Stimulated activated CD4-positive, alpha-beta T cell treated with anti-CD3 and anti-CD28 coated beads, TNF-alpha, amount 100 ng/mL, for 1 hour (primary cell): Measurements from ENCODE around the gene RIPK3.

Source experiments
- DNase-seq, 3 donors: peaks; one replicate each; pipeline ENCODE4 v3.0.0-alpha.2; 2020; ENCODE audit warnings: low read depth in 3 of 3, low spot score in 1 of 3

Gene RIPK3

DNA sequence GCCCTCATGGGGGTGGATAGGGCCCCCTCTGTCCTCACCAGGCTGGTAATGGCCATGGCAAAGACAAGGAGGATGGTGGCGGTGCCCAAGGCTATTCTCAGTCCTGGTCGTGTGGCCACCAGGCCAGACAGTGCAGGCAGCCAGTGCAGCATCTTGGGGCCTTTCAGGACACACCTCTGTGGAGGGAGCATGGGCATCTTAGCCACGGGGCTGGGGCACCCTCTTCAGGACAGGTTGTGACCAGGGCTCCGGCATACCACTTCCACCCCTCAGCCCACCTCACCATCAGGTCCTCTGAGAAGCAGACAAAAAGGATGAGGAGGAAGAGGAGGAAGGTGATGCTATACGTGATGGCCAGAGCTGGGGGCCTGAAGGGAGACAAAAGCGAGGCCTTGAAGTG, 15.8 kb downstream of the RIPK3 start:
- DNase-seq: no peak

DNA sequence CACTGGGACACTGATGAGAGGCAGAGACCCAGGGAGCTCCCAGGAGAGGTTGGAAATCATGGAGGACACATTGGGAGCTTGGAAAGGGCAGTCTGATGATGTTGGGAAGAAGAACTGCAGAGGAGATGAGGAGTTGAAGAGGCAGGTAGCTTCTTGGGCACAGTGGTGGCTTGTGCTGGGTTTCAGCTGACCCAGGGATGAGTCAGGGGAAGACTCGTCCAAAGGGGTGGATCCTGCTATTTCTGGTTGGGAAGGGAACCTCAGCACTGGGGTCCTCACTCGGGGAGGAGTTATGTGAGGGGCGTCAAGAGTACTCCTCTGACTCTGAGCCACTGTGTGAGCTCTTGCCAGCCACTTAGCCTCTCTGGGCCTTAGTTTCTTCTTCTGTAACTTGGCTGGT, 16.4 kb downstream of the RIPK3 start:
- no peak for DNase-seq

DNA sequence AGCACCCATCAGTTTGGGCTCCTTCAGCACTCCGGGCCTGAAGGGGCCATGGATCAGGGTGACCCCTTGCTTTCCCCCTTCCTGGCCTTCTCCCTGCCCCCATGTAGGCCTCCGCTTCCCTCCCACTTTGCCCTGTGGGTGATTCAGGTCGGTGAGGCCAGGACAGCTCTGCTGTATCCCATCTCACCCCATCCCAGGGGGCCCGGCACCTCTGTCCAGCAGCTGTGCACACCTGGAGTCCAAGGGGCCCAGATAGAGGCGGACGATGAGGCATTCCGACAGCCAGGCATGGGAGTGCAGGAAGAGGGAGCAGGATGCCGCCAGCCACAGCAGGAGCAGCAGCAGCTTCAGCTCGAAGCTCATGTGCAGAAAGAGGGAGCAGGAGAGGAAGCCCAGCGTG, 17.1 kb downstream of the RIPK3 start:
- DNase-seq: no peak

DNA sequence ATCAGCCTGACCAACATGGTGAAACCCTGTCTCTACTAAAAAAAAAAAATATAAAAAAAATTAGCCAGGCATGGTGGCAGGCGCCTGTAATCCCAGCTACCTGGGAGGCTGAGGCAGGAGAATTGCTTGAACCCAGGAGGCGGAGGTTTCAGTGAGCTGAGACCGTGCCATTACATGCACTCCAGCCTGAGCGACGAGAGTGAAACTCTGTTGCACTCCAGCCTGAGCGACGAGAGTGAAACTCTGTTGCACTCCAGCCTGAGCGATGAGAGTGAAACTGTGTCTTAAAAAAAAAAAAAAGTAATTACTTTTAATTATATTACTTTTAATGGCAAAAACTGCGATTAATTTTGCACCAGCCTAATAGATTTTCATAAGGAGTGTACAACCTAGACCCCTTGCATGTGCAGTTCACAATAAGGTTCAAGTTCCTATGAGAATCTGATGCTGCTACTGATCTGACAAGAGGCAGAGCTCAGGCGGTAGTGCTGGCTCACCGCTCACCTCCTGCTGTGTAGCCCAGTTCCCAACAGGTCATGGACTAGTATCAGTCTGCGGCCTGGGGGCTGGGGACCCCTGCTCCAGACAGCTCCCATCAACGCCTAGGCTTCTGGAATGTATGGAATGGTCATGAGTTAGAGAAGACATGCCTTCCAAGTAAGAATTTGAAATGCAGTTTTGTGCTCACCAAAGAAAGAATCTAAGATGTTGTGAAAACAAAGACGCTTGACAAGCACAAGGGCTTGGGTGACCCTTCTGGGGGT, 18.4 kb downstream of the RIPK3 start:
- DNase-seq: no peak

DNA sequence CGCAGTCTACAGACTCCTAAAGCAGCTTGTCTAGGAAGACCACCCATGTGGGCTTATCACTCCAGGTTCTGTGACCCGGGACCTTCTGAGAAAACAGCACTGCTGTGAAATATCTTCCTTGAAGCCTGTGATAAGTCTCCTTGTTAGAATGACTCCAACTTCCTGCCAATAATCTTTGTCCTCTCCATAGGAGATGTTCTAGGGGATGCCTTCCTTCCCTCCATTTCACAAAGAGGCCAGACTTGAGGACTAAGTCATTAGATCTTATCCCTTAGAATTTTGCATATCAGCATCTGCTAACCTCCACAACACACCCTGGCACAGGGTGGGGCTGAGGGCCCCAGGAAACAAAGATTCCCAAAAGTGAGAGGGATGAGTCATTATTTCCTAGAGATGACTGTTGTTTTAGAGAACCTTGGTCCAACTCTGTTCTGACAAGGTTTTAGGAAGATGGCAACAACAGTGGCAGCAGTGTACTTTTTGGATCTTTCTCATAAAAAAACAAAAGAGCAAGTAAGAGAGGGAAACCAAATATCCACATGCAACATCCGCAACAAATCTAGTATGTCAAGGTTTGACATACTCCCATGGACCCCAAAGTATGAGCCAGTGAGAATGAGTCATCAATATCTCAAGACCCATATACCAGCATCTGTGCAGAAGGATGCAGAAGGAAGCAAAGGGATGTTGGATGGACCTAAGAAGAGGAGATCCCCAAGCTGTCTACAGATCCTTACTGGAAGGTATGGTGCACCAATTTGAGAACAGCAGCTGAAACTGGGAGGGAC, 22.5 kb downstream of the RIPK3 start:
- DNase-seq: no peak

DNA sequence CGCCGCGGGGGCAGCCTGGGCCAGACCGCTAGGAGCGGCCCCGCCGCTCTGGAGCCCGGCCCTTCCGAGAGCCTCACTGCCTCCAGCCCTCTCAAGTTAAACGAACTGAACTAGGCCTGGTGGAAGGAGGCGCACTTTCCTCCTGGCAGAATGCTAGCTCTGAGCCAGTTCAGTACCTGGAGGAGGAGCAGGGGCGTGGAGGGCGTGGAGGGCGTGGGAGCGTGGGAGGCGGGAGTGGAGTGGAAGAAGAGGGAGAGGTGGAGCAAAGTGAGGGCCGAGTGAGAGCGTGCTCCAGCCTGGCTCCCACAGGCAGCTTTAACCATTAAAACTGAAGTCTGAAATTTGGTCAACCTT, 23.2 kb downstream of the RIPK3 start:
- no peak for DNase-seq

DNA sequence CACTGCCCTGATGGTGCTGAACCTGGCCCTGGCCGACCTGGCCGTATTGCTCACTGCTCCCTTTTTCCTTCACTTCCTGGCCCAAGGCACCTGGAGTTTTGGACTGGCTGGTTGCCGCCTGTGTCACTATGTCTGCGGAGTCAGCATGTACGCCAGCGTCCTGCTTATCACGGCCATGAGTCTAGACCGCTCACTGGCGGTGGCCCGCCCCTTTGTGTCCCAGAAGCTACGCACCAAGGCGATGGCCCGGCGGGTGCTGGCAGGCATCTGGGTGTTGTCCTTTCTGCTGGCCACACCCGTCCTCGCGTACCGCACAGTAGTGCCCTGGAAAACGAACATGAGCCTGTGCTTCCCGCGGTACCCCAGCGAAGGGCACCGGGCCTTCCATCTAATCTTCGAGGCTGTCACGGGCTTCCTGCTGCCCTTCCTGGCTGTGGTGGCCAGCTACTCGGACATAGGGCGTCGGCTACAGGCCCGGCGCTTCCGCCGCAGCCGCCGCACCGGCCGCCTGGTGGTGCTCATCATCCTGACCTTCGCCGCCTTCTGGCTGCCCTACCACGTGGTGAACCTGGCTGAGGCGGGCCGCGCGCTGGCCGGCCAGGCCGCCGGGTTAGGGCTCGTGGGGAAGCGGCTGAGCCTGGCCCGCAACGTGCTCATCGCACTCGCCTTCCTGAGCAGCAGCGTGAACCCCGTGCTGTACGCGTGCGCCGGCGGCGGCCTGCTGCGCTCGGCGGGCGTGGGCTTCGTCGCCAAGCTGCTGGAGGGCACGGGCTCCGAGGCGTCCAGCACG, 23.8 kb downstream of the RIPK3 start:
- no peak for DNase-seq

DNA sequence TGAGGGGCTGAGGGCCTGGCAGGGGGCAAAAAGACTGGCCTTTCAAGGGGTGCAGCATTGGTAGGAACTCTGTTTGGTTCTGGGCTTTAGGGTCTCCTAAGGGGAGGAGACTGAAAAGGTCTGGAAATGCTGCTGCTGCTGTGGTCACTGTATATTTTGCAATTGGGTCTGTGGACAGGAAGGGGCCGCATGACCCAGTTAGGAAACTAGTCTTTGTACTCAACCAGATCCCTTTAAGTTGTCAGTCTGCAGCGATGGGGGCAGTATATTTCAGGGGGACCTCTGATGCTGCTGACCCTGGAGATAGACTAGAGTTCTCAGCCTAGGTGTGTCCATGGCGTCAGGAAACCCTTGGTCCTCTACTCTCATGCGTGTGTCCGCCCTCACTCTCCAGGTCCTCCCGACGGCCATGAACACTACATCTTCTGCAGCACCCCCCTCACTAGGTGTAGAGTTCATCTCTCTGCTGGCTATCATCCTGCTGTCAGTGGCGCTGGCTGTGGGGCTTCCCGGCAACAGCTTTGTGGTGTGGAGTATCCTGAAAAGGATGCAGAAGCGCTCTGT, 24.5 kb downstream of the RIPK3 start:
- no peak for DNase-seq

DNA sequence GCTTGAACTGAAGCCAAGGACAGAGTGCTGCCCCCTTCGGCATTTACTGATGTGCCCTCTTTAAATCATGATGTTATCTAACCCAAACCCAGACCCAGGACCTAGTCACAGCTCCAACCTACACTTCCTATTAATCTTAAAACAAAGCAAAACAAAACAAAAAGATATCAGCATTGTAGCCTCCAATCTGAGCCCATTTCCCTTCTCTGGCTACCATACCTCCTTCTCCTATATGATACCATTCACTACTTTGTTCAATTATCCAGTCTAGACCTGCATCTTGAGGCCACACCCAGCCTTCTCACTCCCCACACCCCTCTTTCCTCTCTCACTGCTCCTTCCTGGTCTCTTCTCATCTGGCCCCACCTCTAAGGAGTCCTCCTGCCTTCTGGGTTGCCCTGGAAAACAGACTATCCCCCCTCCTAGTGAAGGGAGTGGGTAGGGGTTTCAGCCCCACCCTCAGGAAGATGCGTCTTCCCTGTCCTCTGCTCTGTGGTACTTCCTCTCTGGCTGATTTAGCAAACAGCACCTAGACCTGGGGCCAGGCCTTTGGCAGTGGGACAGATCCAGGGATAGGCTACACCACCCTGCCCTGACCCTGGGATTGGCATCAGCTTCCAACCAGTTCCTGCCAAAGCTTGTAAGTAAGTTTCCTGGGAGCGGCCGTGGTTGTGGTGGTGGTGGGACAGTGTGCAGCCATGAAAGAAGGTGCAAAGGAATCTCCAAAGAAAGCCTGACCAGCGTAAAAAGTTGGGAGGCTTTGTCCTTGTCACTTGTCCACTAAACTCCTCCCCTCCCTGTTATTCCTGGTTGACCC, 25.2 kb downstream of the RIPK3 start:
- DNase-seq: no peak

DNA sequence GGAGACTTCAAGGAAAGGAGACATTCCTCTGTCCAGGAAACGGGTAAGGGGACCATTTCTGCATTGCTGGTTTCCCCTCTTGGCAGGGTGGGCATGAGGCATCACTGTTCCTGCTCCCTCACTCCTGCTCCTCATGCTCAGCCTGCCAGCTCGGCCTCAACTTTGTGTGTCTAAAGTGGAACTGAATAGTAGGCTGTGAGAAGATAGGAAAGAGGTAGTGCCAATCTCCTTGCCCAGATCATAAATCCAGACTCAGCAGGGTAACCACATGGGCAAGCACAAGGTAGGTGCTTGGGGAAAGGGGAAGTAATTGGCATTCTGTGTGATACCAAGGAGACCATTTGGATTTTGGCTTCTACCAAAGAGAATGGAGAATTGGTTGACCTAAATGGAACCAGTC, 25.9 kb downstream of the RIPK3 start:
- DNase-seq: no peak

DNA sequence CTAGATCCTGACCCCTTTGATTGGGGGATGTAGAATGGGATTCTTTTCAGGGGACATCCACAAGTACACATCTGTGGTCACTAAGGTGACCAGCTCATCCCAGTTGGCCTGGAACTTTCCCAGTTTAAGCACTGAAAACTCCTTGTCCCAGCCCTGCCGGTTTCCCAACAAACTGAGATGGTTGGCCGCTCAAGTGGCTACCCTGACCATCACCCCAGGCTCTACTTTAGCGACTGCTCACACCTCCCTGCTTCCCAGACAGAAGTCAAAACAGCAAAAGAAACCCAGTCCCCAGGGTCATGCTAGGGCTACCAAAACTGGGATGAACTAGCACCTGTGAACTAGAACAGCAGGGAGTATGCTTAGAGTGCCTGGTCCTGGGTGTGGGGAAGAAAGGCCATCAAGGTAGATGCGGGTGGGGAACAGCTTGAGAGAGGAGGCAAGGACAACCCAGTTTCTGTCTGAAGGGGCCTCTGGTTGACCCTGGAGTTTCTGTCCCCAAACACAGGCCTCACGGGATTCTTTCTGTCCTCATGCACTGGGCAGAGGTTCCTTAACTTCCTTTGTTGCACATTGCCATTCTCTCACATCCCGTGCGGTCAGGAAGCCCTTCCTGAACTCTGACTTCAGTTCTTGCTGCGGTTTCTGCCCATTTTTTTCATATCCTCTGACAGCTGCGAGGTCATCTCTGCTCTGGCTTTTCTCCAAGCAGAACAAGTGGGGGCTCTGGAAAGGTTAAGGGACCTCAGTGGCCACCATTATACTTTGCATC, 26.9 kb downstream of the RIPK3 start:
- no peak for DNase-seq

DNA sequence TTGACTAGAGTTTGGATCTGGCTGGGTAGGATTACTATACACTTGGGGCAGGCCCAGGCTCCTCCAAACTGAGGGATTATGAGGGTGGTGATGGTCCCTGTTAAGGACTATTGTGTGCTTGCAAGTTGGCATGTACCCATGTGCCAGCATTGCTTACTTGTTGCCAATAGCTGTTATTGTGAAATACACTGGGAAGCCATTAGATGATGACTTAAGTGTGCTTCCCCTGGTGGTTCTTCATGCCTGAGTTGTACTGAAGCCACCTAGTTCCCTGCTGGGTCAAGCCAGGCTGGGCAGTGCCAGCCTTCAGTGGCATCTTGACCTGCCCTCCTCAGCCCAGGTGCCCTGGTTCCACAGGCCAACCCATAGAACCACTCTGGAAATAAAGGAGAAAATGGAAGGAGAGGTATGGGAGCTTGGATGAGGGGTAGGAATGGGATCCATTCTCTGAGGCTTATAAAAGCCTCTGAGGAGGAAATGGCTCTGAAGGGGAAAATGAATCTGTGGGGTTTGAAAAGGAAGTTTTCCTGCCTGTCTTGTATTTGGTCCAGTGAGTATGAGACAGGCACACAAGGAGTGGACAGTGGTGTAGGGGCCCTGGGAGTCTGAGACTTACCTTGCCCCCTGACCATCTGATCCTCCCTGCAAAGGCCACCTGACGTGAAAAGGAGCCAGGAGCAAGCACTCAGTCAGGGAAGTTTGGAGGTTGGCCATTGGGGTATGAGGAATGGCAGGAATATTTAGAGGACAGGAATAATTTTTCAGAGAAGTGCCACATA, 27.8 kb downstream of the RIPK3 start:
- no peak for DNase-seq

DNA sequence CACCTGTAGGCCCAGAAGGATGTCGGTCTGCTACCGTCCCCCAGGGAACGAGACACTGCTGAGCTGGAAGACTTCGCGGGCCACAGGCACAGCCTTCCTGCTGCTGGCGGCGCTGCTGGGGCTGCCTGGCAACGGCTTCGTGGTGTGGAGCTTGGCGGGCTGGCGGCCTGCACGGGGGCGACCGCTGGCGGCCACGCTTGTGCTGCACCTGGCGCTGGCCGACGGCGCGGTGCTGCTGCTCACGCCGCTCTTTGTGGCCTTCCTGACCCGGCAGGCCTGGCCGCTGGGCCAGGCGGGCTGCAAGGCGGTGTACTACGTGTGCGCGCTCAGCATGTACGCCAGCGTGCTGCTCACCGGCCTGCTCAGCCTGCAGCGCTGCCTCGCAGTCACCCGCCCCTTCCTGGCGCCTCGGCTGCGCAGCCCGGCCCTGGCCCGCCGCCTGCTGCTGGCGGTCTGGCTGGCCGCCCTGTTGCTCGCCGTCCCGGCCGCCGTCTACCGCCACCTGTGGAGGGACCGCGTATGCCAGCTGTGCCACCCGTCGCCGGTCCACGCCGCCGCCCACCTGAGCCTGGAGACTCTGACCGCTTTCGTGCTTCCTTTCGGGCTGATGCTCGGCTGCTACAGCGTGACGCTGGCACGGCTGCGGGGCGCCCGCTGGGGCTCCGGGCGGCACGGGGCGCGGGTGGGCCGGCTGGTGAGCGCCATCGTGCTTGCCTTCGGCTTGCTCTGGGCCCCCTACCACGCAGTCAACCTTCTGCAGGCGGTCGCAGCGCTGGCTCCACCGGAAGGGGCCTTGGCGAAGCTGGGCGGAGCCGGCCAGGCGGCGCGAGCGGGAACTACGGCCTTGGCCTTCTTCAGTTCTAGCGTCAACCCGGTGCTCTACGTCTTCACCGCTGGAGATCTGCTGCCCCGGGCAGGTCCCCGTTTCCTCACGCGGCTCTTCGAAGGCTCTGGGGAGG, 28.9 kb downstream of the RIPK3 start, which contains the start of gene LTB4R:
Gene LTB4R, plus strand, starts transcription at position 857 of the 959 bp plus-strand sequence. CDS start 4,150 bp downstream, outside the sequence.
- DNase-seq: peak in 2 of 3 donors; percentile 24 to 40

DNA sequence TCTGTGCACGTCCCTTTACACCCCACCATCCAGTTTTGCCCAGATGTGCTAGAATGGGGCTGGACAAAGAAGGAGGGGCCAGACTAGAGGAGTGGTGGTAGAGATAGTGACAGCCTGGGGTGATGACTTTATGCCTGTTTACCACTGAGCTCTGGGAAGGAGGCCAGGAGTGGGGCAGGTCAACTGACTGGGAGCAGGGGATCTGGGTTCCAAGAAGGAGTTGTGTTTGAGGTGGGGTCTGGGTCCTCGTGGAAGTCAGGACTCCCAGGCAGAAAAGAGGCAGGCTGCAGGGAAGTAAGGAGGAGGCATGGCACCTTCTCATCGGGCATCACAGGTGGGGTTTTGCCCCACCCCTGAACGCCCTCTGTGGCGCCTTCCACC, 29.5 kb downstream of the RIPK3 start:
- no peak for DNase-seq

DNA sequence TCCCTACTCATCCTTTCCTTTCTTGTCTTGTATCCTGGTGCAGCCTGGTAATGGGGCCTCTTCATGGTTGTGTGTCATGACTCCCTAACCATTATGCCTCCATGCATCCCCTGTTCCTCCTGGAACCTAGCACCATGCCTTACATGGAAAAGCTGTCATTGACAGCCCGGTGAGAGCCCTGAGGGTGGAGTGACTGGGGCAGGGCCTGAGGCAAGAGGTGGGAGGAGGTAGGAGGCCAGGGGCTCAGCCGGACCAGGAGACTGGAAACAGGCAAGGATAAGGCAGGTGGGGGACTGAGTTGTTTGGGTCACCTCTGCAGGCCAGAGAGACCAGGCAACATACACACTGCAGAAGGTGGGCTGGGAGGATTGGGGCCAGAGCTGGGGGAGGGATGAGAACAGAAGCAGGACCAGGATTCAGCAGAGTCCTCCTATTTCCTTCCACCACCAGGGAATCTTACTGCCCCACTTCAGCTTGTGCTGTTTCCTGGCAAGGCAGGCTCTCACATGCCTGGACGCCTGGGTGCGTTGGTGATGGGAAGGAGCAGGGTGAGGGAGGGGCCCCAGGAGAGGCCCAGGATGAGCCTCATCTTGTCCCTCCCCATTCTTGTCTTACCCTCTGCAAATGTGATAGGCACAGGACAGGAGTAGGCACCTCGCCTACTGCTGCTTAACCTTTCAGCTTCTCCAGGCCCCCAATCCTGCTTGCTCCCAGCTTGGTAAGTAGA, 30.1 kb downstream of the RIPK3 start, which contains the start of gene LTB4R2:
Gene LTB4R2, plus strand, starts transcription at position 603 of the 727 bp plus-strand sequence. CDS start 525 bp downstream, outside the sequence.
- DNase-seq: no peak

DNA sequence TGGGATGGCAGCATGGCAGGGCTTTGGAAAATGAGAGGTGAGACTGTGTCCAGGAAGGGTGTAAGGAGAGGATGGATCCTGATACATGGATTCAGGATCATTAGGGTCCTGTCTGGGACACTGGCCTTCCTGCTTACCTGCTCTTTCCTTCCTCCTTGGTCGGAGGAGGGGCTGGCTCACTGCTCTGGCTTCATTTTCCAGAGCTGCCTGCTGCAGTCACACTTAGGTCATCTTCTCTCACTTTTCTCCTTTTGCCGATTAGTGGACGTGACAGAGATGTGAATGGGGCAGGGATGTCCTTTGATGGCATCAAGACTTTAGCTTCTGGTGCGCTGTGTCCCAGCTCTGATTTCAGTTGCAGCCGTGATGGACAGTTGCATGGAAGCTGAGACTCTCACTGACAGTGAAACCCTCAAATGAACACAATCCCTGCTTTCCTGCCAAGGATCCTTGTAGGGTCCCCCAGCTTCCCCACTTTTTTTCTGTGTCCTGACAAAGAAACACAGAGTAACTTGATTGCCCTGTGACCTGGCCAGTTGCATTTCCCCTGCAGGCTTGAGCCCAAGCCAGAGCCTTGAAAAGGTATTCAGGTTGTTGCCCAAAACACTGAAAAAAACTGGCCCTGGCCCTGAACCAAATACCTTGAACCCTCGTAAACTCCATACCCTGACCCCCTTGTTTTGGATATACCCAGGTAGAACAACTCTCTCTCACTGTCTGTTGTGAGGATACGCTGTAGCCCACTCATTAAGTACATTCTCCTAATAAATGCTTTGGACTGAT, 31.3 kb downstream of the RIPK3 start:
- DNase-seq: no peak
